ENCODE measurements around the gene SLX9. TPM values are rescaled to one million over a fixed set of nuclear protein-coding genes. Genes with fewer than 3 reads are reported as not detected.
A peak's percentile ranks its signal among the peaks of the same experiment; 100 is the strongest.

SLX9 gene
- polyA plus RNA-seq, 1 experiment, result 12.4 TPM

DNA sequence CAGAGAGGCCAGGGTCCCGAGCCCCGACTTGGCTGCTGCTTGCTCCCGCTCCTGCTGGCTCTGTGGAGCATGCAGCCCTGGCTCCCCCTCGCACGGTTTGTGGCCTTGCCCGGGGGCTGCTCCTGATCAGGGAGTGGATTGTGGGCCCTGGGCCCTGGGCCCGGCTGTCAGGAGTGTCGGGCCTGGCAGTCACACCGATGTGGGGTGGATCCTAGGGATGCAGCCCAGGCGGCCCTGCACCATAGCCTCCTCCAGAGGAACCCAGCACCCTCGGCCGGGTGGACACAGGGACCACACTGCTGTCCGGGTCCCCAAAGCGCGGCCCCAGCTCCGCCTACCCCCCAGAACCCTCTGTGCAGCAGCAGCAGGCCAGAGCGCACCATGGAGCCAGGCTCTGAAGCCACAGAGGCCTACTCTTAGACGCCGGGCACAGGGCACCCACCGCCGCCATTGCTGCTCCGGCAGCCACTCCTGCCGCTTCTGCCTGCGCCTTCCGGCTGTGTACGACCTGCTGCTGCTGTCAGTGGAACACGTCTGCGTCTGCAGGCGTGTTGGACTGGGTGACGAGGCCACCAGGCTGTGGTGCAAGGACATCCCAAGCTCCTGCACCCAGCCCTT lies 9.4 kb downstream of the SLX9 start:
- TF ChIP-seq, protein P1, sequence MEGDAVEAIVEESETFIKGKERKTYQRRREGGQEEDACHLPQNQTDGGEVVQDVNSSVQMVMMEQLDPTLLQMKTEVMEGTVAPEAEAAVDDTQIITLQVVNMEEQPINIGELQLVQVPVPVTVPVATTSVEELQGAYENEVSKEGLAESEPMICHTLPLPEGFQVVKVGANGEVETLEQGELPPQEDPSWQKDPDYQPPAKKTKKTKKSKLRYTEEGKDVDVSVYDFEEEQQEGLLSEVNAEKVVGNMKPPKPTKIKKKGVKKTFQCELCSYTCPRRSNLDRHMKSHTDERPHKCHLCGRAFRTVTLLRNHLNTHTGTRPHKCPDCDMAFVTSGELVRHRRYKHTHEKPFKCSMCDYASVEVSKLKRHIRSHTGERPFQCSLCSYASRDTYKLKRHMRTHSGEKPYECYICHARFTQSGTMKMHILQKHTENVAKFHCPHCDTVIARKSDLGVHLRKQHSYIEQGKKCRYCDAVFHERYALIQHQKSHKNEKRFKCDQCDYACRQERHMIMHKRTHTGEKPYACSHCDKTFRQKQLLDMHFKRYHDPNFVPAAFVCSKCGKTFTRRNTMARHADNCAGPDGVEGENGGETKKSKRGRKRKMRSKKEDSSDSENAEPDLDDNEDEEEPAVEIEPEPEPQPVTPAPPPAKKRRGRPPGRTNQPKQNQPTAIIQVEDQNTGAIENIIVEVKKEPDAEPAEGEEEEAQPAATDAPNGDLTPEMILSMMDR (IDR thresholded peaks at IDR 0.05; ENCODE audit: insufficient read depth, low read depth, low read length), result no peak
- CTCF ChIA-PET, result interaction anchor here (0.6 to 11.9 kb wide), 28 partner anchors 9 to 690 kb away, joined by 3 to 237 read pairs (median 6); partner anchors contain the start of gene SLX9
- Histone ChIP-seq H3K4me3 (ENCODE audit: low read depth, low read length) (no peak overlapping the region), H3K36me3 (ENCODE audit: control insufficient read depth, insufficient read depth, low read length) (peaks cover 8% of the 10 kb centered on the region), H3K27me3 (ENCODE audit: control insufficient read depth, insufficient read depth, low read length) (no peaks in the 10 kb centered on the region)
- no peak for DNase-seq (ENCODE audit: low read depth)
- POLR2A ChIA-PET, result no interaction called here

DNA sequence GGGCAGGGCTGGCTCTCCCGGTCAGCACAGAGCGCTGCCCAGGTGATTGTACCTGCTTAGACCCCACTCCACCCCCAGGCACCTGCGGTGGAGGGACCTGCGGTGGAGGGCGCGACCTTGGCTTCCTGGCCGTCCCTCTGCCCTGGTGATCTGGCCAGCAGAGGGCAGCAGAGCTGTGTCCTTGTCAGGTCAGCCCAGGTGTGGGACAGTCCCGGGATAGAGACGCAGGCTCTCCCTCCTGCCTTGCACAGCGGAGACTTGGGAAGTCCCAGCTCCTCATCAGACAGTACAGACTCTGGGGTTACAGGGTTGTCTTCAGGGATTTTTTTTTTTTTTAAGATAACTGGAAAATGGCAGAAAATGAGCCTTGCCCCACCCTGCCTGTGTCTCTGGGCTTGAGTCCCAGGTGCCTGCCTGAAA lies 10.0 kb downstream of the SLX9 start:
- Histone ChIP-seq H3K4me3 (ENCODE audit: low read depth, low read length) (no peak overlapping the region), H3K36me3 (ENCODE audit: control insufficient read depth, insufficient read depth, low read length) (peaks cover 6% of the 10 kb centered on the region), H3K27me3 (ENCODE audit: control insufficient read depth, insufficient read depth, low read length) (no peaks in the 10 kb centered on the region)
- CTCF ChIA-PET, result interaction anchor here (0.6 to 11.9 kb wide), 35 partner anchors 8 to 931 kb away, joined by 3 to 237 read pairs (median 4); partner anchors contain the start of genes ADARB1 and SLX9
- TF ChIP-seq, protein P1 (IDR thresholded peaks at IDR 0.05; ENCODE audit: insufficient read depth, low read depth, low read length), result peak; percentile 91
- no peak for DNase-seq (ENCODE audit: low read depth)
- POLR2A ChIA-PET, result no interaction called here

DNA sequence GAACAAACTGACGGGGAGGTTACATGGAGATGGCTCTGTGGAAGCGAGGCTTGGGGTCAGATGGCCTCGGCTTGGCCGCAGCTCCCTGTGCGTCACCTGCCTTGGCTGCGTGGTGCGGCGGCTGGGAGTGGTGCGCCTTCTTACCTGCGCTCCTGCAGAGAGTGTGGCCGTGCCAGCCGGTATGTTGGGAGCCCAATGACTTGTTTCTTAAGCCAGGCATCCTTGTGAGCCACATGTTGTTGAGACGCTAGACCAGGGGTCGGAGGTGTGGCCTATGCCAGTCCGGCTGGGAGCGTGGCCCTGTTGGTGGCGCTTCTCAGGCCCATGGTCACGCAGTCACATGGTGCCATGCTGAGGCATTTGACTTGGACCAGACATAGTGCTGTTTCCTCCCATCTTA lies 10.5 kb downstream of the SLX9 start:
- POLR2A ChIA-PET, result interaction anchor here (0.6 kb wide), 1 partner anchor 9 kb away, joined by 4 read pairs; no protein-coding TSS in a partner anchor
- Histone ChIP-seq H3K4me3 (ENCODE audit: low read depth, low read length) (no peak overlapping the region), H3K36me3 (ENCODE audit: control insufficient read depth, insufficient read depth, low read length) (peaks cover 6% of the 10 kb centered on the region), H3K27me3 (ENCODE audit: control insufficient read depth, insufficient read depth, low read length) (no peaks in the 10 kb centered on the region)
- CTCF ChIA-PET, result interaction anchor here (0.6 to 11.9 kb wide), 32 partner anchors 8 to 931 kb away, joined by 3 to 237 read pairs (median 4); partner anchors contain the start of genes ADARB1 and SLX9
- TF ChIP-seq, protein P1 (IDR thresholded peaks at IDR 0.05; ENCODE audit: insufficient read depth, low read depth, low read length), result no peak
- no peak for DNase-seq (ENCODE audit: low read depth)

DNA sequence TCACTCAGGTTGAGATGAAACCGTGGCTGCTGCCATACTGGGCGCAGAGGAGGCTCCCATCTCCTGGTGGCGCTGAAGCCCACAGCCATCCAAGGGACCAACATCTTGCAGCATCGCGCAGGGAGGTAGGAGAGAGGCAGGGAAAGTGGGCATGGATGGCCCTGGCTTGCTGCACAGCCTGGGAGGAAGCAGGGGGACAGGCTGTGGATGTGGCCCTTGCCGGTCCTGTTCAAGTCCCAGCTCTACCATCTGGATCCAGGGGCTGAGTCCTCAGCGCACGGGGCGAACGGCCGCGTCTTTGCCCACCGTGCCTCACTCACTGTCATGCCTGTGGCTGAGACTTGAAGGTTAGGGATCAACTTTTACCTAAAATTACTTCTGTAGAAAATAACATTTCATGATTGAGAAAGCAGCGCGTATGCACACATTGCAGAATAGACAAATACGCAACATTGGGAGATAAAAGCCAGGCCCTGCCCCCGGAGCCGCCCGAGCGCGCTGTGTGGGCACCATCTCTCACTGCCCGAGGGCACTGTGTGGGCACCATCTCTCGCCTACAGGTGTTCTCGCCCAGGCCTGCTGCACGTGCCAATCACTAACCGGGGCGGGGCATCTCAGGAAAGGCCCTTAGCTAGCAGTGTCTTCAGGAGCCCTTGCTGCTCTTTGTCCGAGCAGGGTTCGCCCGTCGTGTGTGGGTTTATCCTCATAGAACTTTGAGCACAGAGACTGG lies 11.5 kb downstream of the SLX9 start:
- ChIA-PET CTCF (interaction anchor here (0.7 to 11.9 kb wide), 7 partner anchors 11 to 188 kb away, joined by 3 to 237 read pairs (median 6); no protein-coding TSS in a partner anchor), POLR2A (no interaction called here)
- TF ChIP-seq, protein P1 (IDR thresholded peaks at IDR 0.05; ENCODE audit: insufficient read depth, low read depth, low read length), result no peak
- H3K4me3 ChIP-seq (ENCODE audit: low read depth, low read length), result no peak overlapping the region
- peaks cover 8% of the 10 kb centered on the region for H3K36me3 ChIP-seq (ENCODE audit: control insufficient read depth, insufficient read depth, low read length)
- DNase-seq (ENCODE audit: low read depth), result no peak
- H3K27me3 ChIP-seq (ENCODE audit: control insufficient read depth, insufficient read depth, low read length), result no peaks in the 10 kb centered on the region
